ENCODE measurements around the gene ARL11. TPM values are rescaled to one million over a fixed set of nuclear protein-coding genes. Genes with fewer than 3 reads are reported as not detected.

The ARL11 gene
- 0.35 to 0.53 TPM (median 0.41 TPM) in 3 replicates for total RNA-seq (2021)
- Bru-seq, nascent RNA, result percentile 57 among the genes with signal in this experiment
- long read RNA-seq, experiment 1, transcript ARL11-201 (2 exons, 3,760 nt), result major isoform, 7 of 9 reads
- long read RNA-seq, experiment 1, partial matches to known transcripts, result 1 of 9 reads
- long read RNA-seq, experiment 1, other reads (novel, unspliced or antisense), result 1 of 9 reads
- long read RNA-seq, experiment 2, partial matches to known transcripts, result 0 of 2 reads
- long read RNA-seq, experiment 2, other reads (novel, unspliced or antisense), result 0 of 2 reads
- long read RNA-seq, experiment 3, result 0 reads

- Mint-ChIP-seq H3K4me3 (peak within 1 kb of the TSS; percentile 61), H3K9me3 (no peaks in the 10 kb centered on the region), H3K27ac (no peak within 1 kb of the TSS; the same call in 1 of the 2 replicates), H3K27me3 (ENCODE audit: low read depth) (no peaks in the 10 kb centered on the region), H3K36me3 (no peaks in the 10 kb centered on the region), H3K4me1 (peaks cover 13% of the 10 kb centered on the region)
- ChIA-PET POLR2A (interaction anchor here (0.6 kb wide), 1 partner anchor 21 kb away, joined by 3 read pairs; no protein-coding TSS in a partner anchor), CTCF (interaction anchor here (0.7 to 1.4 kb wide), 3 partner anchors 9 to 165 kb away, joined by 3 read pairs; partner anchors contain the start of gene KPNA3)
- TF ChIP-seq ZNF232 (CRISPR knock-in tag; IDR thresholded peaks at IDR 0.05) (0 out of 2 replicates have a peak, but pooled peaks have one; percentile 20), ZNF121 (CRISPR knock-in tag; IDR thresholded peaks at IDR 0.05) (peak; percentile 81), ZNF281 (CRISPR knock-in tag; IDR thresholded peaks at IDR 0.05) (peak; percentile 24; the same call in 1 of the 2 replicates), MXD4 (CRISPR knock-in tag; IDR thresholded peaks at IDR 0.05; ENCODE audit: borderline replicate concordance) (no peak), JAZF1 (CRISPR knock-in tag; IDR thresholded peaks at IDR 0.05) (no peak), RORB (CRISPR knock-in tag; IDR thresholded peaks at IDR 0.05) (no peak), MAX (CRISPR knock-in tag; IDR thresholded peaks at IDR 0.05) (peak; percentile 47; the same call in 1 of the 2 replicates), TEAD4 (CRISPR knock-in tag; IDR thresholded peaks at IDR 0.05) (no peak), USF2 (CRISPR knock-in tag; IDR thresholded peaks at IDR 0.05) (0 out of 2 replicates have a peak, but pooled peaks have one; percentile 11)
- DNase-seq (ENCODE audit: low spot score) (peak; percentile 81), ATAC-seq (peak; percentile 97)
Measured at GRCh38 chr13:49627831-49628652, at the start of gene ARL11. Gene ARL11 (plus strand): TSS chr13:49628507. CDS start chr13:49630448, 1,941 bp downstream.

GRCh38 chr13:49579501-49579900, 48.8 kb upstream of the ARL11 start:
- POLR2A ChIA-PET, result no interaction called here
- Mint-ChIP-seq H3K4me3 (no peak overlapping the region), H3K27me3 (ENCODE audit: low read depth) (peaks cover 2% of the 10 kb centered on the region), H3K36me3 (peaks cover 16% of the 10 kb centered on the region), H3K9me3 (peaks cover 8% of the 10 kb centered on the region), H3K27ac (no peak overlapping the region), H3K4me1 (peaks cover 3% of the 10 kb centered on the region)
- no peak for TF ChIP-seq CTCF (IDR thresholded peaks at IDR 0.05)
- TF ChIP-seq NFATC4 (CRISPR knock-in tag; IDR thresholded peaks at IDR 0.05), result no peak
- TF ChIP-seq ELF4 (CRISPR knock-in tag; IDR thresholded peaks at IDR 0.05; ENCODE audit: low read depth), result no peak
- no peak for TF ChIP-seq GTF2I (CRISPR knock-in tag; conservative IDR thresholded peaks at IDR 0.05)
- no peak for TF ChIP-seq FOXK1 (CRISPR knock-in tag; IDR thresholded peaks at IDR 0.05)
- ATAC-seq (no peak), DNase-seq (ENCODE audit: low spot score) (no peak)
- CTCF ChIA-PET, result no interaction called here

Measured in WTC11 (cell line).